GM11168 (cell line): ENCODE measurements around the gene ING4.
"Not testable (repeated sequence)": the region's sequence is repeated elsewhere in the genome, so short reads cannot be mapped to it uniquely, and the experiment has no call there.

Experiments
- in situ Hi-C: fragments of 300-500 bp; cut with MboI; formaldehyde crosslinking; loops from one replicate; pipeline ENCODE4 v1.12.0; 2022; ENCODE audit warnings: low sequenced_read_pairs; ENCODE audit not compliant: unreplicated experiment

The ING4 gene

GRCh38 chr12:6662906-6663742, at the start of gene ING4:
Gene ING4, minus strand, starts transcription at chr12:6663119. Its CDS starts 18 bp downstream, at chr12:6663101.
- in situ Hi-C loops, result no loop called here

DNA sequence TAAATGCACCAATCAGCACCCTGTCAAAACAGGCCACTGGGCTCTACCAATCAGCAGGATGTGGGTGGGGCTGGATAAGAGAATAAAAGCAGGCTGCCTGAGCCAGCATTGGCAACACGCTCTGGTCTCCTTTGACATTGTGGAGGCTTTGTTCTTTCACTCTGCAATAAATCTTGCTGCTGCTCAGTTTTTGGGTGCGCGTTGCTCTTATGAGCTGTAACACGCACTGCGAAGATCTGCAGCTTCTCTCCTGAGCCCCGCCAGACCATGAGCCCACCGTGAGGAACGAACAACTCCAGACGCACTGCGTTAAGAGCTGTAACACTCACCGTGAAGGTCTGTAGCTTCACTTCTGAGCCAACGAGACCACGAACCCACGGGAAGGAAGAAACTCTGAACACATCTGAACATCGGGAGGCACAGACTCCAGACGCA, 46.1 kb upstream of the ING4 start:
- in situ Hi-C loops, result no loop called here

- in situ Hi-C loops, result not testable (repeated sequence)
Measured at GRCh38 chr12:6708351-6708750, 45.4 kb upstream of the ING4 start.

GRCh38 chr12:6703631-6704030, 40.7 kb upstream of the ING4 start:
- in situ Hi-C loops, result no loop called here

- in situ Hi-C loops, result no loop called here
Measured at GRCh38 chr12:6701078-6701768, 38.3 kb upstream of the ING4 start.

GRCh38 chr12:6700646-6701051, 37.7 kb upstream of the ING4 start, which contains the start of gene PIANP:
Gene PIANP, minus strand, starts transcription at chr12:6700815. Its CDS starts 2,754 bp downstream, at chr12:6698061.
- in situ Hi-C loops, result no loop called here

DNA sequence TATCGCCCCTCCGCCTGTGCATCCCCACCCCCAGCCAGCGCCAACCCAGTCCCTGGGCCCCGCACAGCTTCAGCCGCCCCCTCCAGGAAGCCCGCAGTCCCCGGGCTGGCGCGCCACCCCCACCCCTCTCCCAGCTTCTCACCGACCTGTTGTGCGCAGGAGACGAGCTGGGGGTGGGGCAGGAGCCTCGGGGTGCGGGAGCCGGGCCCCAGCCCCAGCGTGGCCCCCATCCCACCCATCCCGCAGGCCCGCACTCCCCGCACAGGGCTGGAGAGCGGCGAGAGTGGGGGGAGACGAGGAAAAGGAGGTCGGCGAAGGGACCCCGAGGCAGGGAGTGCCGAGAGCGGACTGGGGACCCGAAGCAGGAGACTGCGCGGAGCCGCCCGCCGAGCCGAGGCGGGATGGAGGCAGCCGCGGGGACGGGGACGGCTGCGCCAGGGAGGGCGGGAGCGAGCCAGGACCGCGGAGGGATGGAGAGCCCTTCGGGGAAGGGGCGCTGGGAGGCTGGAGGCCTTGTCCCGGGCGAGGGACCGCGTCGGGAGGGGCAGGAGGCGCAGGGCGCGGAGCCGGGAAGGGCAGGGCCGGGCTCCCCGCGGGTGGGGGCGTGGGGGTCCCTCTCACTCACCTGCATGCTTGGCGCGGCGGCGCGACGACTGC, 37.2 kb upstream of the ING4 start:
- in situ Hi-C loops, result no loop called here

DNA sequence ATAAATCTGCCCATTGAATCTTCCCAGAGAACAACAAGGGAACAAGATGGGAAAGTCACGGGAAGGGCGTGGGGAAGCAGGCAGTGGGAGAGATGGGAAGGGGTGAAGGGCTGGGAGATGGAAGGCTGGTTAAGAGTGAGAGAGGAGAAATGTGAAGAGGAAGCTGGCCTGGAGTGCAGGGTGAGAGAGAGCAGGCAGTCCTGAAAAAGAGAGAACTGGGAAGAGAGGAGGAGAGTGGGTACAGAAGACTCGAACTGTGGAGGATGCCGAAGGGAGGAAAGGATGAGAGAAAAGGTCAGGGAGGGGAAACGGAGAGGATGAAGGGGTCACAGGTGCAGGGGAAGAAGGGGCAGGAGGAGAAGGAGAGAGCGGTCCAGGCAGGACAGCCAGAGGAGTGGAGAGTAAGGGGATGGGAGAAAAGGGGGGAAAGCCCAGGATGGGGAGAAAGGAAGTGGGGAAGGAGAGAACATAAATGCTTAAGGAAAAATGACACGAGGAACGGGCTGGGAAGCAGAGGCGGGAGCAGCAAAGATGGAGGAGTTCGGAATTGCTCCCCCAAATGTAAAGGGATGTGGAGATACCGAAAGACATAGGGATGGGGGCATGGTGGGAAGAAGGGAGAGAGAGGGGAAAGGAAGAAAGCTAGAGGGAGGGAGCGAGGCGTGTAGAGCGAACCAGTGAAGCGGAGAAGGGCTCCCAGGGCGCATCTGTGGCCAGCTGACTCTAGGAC, 36.5 kb upstream of the ING4 start:
- in situ Hi-C loops, result no loop called here

DNA sequence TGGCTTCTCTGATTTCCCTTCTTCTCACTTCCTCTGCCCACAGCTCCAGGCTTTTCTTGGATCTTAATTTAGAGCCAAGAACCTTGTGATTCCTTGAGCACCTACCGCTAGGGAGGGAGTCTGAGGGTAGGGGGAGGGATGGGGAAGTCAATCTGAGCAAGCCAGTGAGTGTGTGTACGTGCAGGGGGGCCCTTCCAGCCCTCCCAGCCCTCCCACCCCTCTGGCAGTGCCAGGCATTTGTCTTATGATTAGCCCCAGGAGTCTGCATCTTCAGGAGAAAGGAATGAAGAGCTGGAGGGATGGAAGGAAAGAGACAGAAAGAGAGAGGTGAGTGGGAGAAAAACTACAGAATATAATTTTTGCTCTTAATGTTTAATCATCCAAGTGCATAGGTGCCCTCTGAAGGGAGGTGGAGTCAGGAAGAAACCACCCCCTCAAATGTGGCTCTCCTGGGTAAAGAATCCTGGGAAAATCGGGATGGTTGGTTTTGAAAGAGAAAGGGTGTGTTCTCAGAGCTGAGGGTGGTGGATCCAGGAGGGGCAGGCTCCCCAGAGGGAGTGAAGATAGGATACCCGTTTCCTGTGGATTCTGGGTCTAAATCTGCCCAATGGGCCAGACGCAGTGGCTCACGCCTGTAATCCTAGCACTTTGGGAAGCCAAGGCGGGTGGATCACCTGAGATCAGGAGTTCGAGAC, 35.6 kb upstream of the ING4 start:
- in situ Hi-C loops, result no loop called here

GRCh38 chr12:6697584-6698351, 34.8 kb upstream of the ING4 start:
- in situ Hi-C loops, result no loop called here

DNA sequence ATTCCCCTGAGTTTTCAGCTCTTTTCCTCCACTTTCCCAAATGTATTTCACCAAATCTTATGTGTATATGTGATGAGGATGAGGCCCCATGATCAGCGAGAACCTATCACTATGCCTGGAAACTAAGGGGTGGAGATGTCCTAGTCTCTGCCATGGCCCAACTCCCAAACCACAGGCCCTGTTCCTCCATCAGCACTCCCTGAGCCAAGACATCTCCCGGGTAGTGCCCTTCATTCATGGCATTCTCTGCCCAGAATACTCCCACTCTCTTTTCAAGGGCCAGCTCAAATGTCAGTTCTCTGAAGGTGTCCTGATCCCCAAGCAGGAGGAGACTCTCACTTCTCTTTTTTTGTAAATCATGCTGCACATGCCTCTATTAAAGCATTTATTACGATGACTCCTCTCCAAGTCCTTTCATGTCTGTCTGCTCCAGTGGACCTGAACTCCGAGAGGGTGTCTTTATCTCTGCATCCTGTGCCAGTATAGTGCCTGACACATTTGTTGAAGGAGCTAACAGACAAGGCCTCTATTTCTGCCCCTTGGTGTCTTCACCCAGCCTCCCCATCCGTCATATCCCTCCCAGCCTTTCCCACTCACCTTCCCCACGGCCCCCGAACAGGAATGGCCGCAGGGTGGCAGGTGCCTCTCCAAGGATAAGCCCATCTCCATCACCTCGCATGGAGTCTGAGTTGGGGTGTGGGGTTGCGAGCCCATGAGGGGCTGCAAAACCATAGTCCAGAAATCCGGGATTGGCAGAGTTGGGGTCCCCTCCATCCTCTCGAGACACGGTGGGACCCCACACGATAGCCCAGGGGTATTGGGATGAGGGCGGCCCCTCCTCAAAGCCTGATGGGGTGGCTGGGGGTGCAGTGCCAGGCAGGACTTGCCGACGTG, 34.0 kb upstream of the ING4 start:
- in situ Hi-C loops, result no loop called here

DNA sequence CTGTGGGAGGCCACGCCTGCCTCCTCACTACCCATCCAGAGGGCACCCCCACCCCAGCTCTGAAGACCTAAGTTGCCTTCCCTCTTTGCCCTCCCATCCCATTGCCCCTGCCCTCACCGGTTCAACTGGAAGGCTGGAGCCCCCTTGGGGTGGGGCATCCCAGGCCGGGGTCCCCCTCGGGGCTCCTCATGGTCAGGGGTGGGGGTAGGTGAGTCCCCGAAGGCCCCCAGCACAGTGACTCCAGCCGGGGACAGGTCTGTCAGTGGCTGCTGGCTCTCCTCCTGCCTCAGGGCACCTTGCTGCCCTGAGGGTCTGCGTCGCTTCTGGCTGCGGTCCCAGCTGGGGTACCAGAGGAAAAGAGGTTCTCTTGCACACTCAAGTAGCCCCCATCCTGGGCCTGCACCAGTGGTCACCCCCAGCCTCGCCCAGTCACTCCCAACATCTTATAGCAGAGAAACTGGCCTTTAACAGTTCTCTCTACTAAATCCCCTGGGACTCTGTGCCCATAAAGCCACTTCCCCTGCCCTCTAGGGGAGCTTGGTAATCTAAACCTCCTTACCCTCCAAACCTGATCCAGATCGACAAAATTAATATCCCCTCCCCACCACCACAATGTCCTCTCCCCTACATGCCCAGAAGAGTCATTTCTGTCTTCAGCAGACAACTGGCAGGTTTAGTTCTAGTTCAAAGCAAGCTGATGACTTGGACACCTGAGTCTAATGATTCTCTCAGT, 32.6 kb upstream of the ING4 start:
- in situ Hi-C loops, result no loop called here

DNA sequence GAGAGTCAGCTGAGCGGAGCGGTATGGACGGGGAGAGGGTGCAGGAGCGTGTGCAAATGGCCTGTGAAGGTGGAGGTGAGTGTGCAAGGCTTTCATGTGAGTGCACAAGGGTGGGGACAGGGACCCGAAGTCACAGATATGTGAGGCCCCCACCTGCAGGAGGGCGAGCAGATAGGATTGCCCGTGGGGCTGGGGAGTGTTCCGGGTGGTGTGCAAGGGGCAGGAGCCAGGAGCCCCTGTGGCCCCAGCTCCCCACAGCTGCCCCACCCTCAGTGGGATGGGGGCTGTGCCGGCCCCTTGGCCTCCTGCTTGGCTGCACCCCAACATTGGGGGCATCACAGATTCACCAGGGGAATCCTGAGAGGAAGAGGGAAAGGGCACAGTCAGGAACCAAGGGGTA, 31.8 kb upstream of the ING4 start:
- in situ Hi-C loops, result no loop called here

DNA sequence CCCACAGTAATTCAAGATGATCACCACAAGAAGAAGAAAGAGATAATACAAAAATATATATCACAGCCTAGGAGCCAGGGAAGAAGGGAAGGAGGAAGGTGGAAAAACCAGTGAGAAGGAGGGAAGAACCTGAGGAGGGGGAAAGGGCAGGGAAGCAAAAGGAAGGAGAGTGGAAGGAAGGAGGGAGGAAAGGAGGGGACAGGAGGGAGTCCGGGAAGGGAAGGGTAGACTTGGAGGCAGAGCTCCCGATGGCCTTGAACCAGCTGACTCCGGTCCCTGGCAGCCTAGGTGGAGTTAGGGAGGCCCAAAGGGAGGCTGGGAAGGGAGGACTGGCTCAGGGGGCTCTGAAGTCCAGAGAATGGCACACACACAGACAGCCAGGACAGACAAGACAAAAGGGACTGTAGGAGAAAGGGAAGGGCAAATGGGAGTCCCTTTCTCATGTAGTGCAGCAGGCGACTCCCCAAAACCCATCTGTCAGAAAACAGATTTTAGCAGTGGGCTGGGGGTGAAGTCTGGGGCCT, 31.0 kb upstream of the ING4 start:
- in situ Hi-C loops, result no loop called here

DNA sequence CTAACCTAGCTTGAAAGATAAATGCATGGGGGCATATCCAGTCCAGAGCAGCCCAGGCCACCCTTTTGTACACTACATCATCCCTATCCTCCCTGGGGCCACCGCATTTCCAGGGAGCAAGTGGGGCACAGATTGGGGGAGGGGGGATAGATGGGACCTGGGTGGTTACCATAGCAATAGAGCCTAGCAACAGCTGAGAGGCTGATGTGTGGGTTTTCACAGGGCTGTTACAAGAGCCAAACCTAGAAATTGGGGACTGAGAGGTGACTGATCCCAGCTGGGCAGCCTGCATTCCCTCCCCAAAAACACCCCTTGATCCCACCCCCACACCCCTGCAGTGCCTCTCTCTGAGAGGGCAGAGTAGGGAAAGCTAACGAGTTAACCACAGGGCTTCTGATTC, 30.0 kb upstream of the ING4 start:
- in situ Hi-C loops, result no loop called here

- in situ Hi-C loops, result no loop called here
Measured at GRCh38 chr12:6691473-6691872, 28.6 kb upstream of the ING4 start.
